CD4-positive, alpha-beta T cell treated with Interleukin-12 subunit alpha and Interleukin-12 subunit beta, for 1 hour (primary cell): ENCODE results near the gene ALPI.
"Not testable (repeated sequence)": the region's sequence is repeated elsewhere in the genome, so short reads cannot be mapped to it uniquely, and the experiment has no call there.

Experiments used
- DNase-seq: peaks from one replicate; pipeline ENCODE4 v3.0.0-alpha.2; 2020

The ALPI gene

GRCh38 chr2:232443669-232444408, 12.1 kb upstream of the ALPI start:
- not testable (repeated sequence) for DNase-seq

- peak; percentile 52 for DNase-seq
Observed at GRCh38 chr2:232444409-232445148, 11.4 kb upstream of the ALPI start.

DNA sequence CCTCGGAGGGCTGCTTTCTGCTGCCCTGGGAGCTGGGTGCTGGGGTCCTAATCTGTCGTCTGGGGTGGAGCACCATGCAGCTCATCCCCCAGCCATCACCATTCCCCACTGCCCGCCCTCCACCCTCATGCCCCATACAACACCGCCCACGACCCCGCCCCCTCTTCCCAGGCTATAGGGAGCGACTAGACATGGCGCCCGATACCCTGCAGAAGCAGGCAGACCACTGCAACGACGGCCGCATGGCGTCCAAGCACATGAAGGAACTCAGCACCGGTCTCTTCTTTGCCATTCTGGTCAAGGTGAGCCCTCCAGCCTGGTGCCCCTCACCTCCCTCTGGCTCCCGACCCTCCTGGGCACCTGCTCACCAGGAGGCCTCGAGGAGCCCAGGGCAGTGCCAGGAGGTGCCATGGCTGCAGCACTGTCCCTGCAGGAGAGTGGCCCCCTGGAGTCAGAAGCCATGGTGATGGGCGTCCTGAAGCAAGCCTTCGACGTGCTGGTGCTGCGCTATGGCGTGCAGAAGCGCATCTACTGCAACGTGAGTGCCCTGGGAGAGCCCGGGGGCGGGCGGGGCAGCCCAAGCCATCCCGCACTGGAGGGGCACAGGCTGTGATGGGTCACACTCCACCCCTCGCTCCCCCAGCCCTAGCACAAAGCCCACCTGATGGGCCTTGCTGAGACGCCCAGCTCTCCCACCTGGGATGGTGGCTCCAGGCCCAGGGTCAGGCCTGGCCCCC, 10.6 kb upstream of the ALPI start:
- DNase-seq, result not testable (repeated sequence)

GRCh38 chr2:232446266-232446777, 9.6 kb upstream of the ALPI start:
- not testable (repeated sequence) for DNase-seq

DNA sequence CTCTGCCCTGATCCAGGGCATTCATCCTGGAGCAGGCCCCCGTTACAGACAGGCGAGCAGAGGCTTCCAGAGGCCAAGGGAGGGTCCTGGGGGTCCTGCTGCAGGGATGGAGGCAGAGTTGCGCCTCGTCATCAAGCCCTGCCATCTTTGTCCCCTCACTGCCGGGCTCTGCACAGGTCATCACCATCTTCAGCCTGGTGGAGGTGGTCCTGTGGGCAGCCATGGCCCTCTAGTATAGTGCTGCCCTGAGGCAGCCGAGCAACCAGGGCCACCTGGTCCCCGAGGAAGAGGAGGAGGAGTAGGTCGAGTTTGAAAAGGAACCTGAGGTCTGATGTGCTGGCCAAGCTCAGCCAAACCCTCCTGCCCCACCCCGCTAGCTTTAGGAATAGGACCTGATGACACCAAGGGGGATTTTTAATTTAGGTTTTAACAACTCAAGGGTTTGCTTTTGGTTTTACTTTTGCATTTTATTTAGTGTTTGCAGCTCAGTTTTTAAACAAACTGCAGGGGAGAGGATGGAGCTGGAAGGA, 8.8 kb upstream of the ALPI start:
- DNase-seq, result no peak

GRCh38 chr2:232447638-232448303, 8.2 kb upstream of the ALPI start:
- no peak for DNase-seq

DNA sequence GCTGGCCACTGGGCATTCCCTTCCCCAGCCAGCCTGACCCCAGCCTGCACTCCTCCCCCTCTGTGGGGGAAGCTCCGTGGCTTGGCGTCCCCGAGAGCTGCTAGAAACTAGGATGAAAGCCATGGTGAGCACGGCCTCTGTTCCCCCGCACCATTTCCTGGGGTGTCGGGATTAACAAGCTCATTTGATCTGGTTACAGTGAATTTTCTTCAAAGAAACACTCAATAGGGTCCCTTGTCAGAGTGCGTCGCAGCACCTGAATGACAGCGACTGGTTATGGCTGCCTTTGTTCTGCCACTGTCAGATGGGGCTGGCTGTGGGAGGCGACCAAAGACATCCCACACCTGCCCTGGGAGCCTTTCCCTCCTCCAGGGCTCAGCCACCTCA, 7.7 kb upstream of the ALPI start:
- DNase-seq, result no peak

- DNase-seq, result no peak
Observed at GRCh38 chr2:232449964-232450363, 6.0 kb upstream of the ALPI start.

- not testable (repeated sequence) for DNase-seq
Observed at GRCh38 chr2:232451645-232452044, 4.3 kb upstream of the ALPI start.

DNA sequence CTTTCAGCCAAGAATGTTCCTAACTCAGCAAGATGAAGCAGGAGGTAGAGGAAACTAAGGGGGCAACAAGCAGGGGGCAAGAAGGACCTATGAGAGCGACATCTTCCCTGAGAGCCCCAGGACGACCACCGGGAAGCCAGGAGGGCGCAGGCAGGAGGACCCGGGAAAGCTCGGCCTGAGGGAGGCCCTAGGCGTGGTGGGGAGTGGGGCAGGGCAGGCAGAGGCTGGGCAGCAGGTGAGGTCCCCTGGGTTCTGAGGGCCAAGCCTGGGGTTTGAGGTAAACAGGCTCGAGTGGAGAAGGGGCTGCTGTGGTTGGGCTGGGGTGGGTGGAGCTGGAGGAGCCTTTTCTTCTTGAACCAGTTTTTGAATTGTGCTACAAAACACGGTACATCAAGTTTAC, 1.3 kb upstream of the ALPI start:
- DNase-seq, result no peak

- no peak for DNase-seq
Observed at GRCh38 chr2:232456296-232457120, 555 bp downstream of the ALPI start.

- no peak for DNase-seq
Observed at GRCh38 chr2:232457121-232458011, 1.4 kb downstream of the ALPI start.

- no peak for DNase-seq
Observed at GRCh38 chr2:232458051-232458660, 2.2 kb downstream of the ALPI start.

DNA sequence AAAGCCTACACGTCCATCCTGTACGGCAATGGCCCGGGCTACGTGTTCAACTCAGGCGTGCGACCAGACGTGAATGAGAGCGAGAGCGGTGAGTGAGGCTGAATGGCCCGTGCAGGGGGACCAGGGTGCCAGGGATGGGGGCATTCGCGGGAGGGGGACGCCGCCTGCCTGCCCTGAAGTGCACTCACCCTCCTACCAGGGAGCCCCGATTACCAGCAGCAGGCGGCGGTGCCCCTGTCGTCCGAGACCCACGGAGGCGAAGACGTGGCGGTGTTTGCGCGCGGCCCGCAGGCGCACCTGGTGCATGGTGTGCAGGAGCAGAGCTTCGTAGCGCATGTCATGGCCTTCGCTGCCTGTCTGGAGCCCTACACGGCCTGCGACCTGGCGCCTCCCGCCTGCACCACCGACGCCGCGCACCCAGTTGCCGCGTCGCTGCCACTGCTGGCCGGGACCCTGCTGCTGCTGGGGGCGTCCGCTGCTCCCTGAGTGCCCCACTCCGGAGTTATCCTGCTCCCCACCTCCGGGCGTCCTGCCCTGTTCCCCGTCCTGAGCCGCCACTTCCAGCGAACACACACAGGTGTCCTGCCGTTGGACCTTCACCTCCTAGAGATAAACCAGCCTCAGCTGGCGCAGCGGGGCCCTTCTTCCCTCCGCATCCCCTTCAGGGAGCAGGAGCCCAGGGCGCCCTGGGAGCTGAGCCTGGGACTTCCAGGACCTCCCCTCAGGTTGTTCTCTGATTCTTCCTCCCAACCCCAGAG, 2.9 kb downstream of the ALPI start:
- no peak for DNase-seq

GRCh38 chr2:232459419-232460035, 3.6 kb downstream of the ALPI start:
- DNase-seq, result no peak

DNA sequence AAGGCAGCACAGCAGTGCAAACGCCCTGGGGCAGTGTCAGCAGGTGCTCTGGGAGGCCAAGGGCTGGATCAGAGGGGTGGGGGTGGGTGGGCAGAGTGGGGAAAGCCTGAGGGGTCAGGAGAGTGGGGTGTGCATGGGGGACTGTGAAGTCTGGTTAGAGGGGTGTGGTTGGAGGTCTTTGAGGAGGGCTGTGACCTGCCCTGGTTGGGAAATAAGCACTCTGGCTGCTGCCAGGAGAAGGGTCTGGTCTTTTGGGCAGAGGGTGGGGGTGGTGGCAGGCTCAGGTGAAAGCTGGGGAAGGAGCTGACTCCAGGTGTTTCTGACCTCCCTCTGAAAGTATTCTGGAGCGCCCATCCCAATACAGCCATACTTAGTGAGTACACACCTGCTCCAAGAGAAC, 4.2 kb downstream of the ALPI start:
- no peak for DNase-seq

GRCh38 chr2:232463701-232464543, 8.0 kb downstream of the ALPI start:
- DNase-seq, result no peak

- no peak for DNase-seq
Observed at GRCh38 chr2:232464544-232464885, 8.6 kb downstream of the ALPI start.
